Measurements from ENCODE around the gene OVCH1. TPM values are rescaled to one million over a fixed set of nuclear protein-coding genes. Genes with fewer than 3 reads are reported as not detected.
A peak's percentile ranks its signal among the peaks of the same experiment; 100 is the strongest.

The OVCH1 gene
- total and polyA plus RNA-seq, 9 of the 15 experiments (the other 6 are each of a cell fraction or from before 2014, with no cell fraction given): not detected

DNA sequence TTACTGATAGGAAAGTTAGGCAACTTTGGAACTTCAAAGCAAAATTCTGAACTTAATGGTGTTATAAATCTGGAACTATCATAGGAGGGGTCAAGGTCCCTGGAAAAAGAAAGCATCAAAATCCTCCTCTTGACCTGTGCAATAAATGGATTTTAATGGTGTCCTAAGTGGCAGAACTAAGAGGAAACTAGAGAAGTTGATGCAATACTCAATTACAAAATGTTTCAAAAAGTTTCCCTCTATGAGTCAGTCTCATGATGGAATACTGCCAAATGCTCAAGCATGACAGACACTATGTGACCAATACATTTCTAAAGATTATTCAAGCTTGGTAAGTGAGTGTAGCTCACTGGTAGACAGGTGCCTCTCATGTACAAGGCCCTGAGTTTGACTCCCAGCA is 68.9 kb downstream of the OVCH1 start (continued):
- TF ChIP-seq MTF1 (CRISPR knock-in tag; IDR thresholded peaks at IDR 0.05; ENCODE audit: borderline replicate concordance) (no peak), POLR3A (IDR thresholded peaks at IDR 0.05; ENCODE audit: borderline replicate concordance, extremely low read depth, insufficient read depth, insufficient read length) (peak; percentile 49), NR2C2 (CRISPR knock-in tag; IDR thresholded peaks at IDR 0.05) (no peak), NR2C2 (tag; IDR thresholded peaks at IDR 0.05) (peak; percentile 56; the same call in 1 of the 2 replicates), DDX20 (tag; IDR thresholded peaks at IDR 0.05; ENCODE audit: low read depth) (no peak), FOXA1 (IDR thresholded peaks at IDR 0.05; ENCODE audit: borderline replicate concordance) (no peak), ZNF589 (CRISPR knock-in tag; IDR thresholded peaks at IDR 0.05; ENCODE audit: low read depth) (peak; percentile 62; the same call in 1 of the 2 replicates), JUN (IDR thresholded peaks at IDR 0.05; ENCODE audit: borderline replicate concordance, low read depth, low read length) (peak; percentile 38; the same call in 1 of the 2 replicates), JUN (CRISPR knock-in tag; IDR thresholded peaks at IDR 0.05; ENCODE audit: borderline replicate concordance) (no peak), COPS2 (conservative IDR thresholded peaks at IDR 0.05) (no peak), ZFP1 (CRISPR knock-in tag; IDR thresholded peaks at IDR 0.05) (no peak), CEBPG (CRISPR knock-in tag; IDR thresholded peaks at IDR 0.05) (peak; percentile 45; the same call in 1 of the 2 replicates), CEBPG (tag; conservative IDR thresholded peaks at IDR 0.05 in 1 of 2, IDR thresholded peaks at IDR 0.05 in 1 of 2) (peak; percentile 85 to 95)
- TF ChIP-seq, protein P1, sequence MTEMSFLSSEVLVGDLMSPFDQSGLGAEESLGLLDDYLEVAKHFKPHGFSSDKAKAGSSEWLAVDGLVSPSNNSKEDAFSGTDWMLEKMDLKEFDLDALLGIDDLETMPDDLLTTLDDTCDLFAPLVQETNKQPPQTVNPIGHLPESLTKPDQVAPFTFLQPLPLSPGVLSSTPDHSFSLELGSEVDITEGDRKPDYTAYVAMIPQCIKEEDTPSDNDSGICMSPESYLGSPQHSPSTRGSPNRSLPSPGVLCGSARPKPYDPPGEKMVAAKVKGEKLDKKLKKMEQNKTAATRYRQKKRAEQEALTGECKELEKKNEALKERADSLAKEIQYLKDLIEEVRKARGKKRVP (CRISPR knock-in tag; IDR thresholded peaks at IDR 0.05): peak; percentile 47; the same call in 1 of the 2 replicates
- TF ChIP-seq, protein P2, sequence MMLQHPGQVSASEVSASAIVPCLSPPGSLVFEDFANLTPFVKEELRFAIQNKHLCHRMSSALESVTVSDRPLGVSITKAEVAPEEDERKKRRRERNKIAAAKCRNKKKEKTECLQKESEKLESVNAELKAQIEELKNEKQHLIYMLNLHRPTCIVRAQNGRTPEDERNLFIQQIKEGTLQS (IDR thresholded peaks at IDR 0.05): peak; percentile 80
- TF ChIP-seq, protein P2 (CRISPR knock-in tag; conservative IDR thresholded peaks at IDR 0.05): no peak
- TF ChIP-seq, protein P3, sequence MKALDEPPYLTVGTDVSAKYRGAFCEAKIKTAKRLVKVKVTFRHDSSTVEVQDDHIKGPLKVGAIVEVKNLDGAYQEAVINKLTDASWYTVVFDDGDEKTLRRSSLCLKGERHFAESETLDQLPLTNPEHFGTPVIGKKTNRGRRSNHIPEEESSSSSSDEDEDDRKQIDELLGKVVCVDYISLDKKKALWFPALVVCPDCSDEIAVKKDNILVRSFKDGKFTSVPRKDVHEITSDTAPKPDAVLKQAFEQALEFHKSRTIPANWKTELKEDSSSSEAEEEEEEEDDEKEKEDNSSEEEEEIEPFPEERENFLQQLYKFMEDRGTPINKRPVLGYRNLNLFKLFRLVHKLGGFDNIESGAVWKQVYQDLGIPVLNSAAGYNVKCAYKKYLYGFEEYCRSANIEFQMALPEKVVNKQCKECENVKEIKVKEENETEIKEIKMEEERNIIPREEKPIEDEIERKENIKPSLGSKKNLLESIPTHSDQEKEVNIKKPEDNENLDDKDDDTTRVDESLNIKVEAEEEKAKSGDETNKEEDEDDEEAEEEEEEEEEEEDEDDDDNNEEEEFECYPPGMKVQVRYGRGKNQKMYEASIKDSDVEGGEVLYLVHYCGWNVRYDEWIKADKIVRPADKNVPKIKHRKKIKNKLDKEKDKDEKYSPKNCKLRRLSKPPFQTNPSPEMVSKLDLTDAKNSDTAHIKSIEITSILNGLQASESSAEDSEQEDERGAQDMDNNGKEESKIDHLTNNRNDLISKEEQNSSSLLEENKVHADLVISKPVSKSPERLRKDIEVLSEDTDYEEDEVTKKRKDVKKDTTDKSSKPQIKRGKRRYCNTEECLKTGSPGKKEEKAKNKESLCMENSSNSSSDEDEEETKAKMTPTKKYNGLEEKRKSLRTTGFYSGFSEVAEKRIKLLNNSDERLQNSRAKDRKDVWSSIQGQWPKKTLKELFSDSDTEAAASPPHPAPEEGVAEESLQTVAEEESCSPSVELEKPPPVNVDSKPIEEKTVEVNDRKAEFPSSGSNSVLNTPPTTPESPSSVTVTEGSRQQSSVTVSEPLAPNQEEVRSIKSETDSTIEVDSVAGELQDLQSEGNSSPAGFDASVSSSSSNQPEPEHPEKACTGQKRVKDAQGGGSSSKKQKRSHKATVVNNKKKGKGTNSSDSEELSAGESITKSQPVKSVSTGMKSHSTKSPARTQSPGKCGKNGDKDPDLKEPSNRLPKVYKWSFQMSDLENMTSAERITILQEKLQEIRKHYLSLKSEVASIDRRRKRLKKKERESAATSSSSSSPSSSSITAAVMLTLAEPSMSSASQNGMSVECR (CRISPR knock-in tag; IDR thresholded peaks at IDR 0.05): no peak

All from K562 (cell line).